CD8-positive, alpha-beta memory T cell (primary cell): ENCODE measurements around the gene STMND1. TPM values are rescaled to one million over a fixed set of nuclear protein-coding genes. Genes with fewer than 3 reads are reported as not detected.

Experiments
- CTCF ChIA-PET: fragments of 350-600 bp; sonication (Branson Sonifier 250); formaldehyde crosslinking; loops from one replicate; lab custom pipeline; 2021; ENCODE audit warnings: antibody characterized with exemption; lab: Charles Lee
- POLR2A ChIA-PET: fragments of 350-600 bp; sonication (Branson Sonifier 250); formaldehyde crosslinking; loops from one replicate; lab custom pipeline; 2021; ENCODE audit warnings: antibody characterized with exemption; lab: Charles Lee
- DNase-seq, 5 donors: peaks; one replicate each; pipeline versions ENCODE4 v3.0.0 to v3.0.0-alpha.2; 2020 to 2022; ENCODE audit warnings: mixed read lengths in 1 of 5
- H3K27ac ChIP-seq: one replicate; pipeline ENCODE4 v1.7.0; 2013; ENCODE audit warnings: low read depth, mild to moderate bottlenecking, low read length, moderate library complexity
- H3K27me3 ChIP-seq: 2 replicates; pipeline ENCODE4 v1.7.0; 2013; ENCODE audit warnings: low read length, mild to moderate bottlenecking; ENCODE audit not compliant: insufficient read depth, poor library complexity, severe bottlenecking
- H3K36me3 ChIP-seq: 2 replicates; pipeline ENCODE4 v1.7.0; 2013; ENCODE audit warnings: mild to moderate bottlenecking, low read length, moderate library complexity; ENCODE audit not compliant: insufficient read depth
- H3K4me1 ChIP-seq: 2 replicates; pipeline ENCODE4 v1.7.0; 2013; ENCODE audit warnings: mild to moderate bottlenecking, low read length, moderate library complexity; ENCODE audit not compliant: insufficient read depth
- H3K4me3 ChIP-seq: 2 replicates; pipeline ENCODE4 v1.7.0; 2013; ENCODE audit warnings: mild to moderate bottlenecking, low read length
- H3K9me3 ChIP-seq: 2 replicates; pipeline ENCODE4 v1.7.0; 2013; ENCODE audit warnings: mild to moderate bottlenecking, low read length
- H3K27ac Mint-ChIP-seq, 8 donors: one replicate each; pipeline ENCODE4 v1.8.0; 2020 to 2021; ENCODE audit warnings: mixed read lengths in 8 of 8, mild to moderate bottlenecking in 6 of 8, inconsistent platforms in 3 of 8, moderate library complexity in 3 of 8
- H3K27me3 Mint-ChIP-seq, 2 donors: one replicate each; pipeline ENCODE4 v1.8.0; 2020 to 2021; ENCODE audit warnings: mixed read lengths in 2 of 2, mild to moderate bottlenecking in 1 of 2, moderate library complexity in 1 of 2
- H3K36me3 Mint-ChIP-seq, 3 donors: one replicate each; pipeline ENCODE4 v1.8.0; 2020 to 2021; ENCODE audit warnings: mixed read lengths in 3 of 3, inconsistent platforms in 1 of 3, mild to moderate bottlenecking in 1 of 3
- H3K4me1 Mint-ChIP-seq, 3 donors: one replicate each; pipeline ENCODE4 v1.8.0; 2020 to 2021; ENCODE audit warnings: mixed read lengths in 3 of 3, inconsistent platforms in 1 of 3, mild to moderate bottlenecking in 1 of 3
- H3K4me3 Mint-ChIP-seq, 7 donors: one replicate each; pipeline ENCODE4 v1.8.0; 2020 to 2021; ENCODE audit warnings: mixed read lengths in 7 of 7, mild to moderate bottlenecking in 6 of 7, moderate library complexity in 4 of 7, inconsistent platforms in 2 of 7
- H3K9me3 Mint-ChIP-seq, 5 donors: one replicate each; pipeline ENCODE4 v1.8.0; 2020 to 2022; ENCODE audit warnings: mixed read lengths in 5 of 5, mild to moderate bottlenecking in 3 of 5, moderate library complexity in 2 of 5, inconsistent platforms in 1 of 5
- polyA plus RNA-seq: library from polyadenylated mRNA; unstranded; fragments of 300-500 nt; fragmentation: Illumina TruSeq; gene quantifications from one replicate; pipeline ENCODE4 v1.2.3, GENCODE V29; 2021
- total RNA-seq, 2 experiments: library from RNA; stranded (reverse); gene quantifications; one replicate each; pipeline ENCODE4 v1.2.3, GENCODE V29; 2021

The STMND1 gene
- total and polyA plus RNA-seq, 3 experiments from 2014 or later, result 0.40 TPM; not detected in 2

DNA sequence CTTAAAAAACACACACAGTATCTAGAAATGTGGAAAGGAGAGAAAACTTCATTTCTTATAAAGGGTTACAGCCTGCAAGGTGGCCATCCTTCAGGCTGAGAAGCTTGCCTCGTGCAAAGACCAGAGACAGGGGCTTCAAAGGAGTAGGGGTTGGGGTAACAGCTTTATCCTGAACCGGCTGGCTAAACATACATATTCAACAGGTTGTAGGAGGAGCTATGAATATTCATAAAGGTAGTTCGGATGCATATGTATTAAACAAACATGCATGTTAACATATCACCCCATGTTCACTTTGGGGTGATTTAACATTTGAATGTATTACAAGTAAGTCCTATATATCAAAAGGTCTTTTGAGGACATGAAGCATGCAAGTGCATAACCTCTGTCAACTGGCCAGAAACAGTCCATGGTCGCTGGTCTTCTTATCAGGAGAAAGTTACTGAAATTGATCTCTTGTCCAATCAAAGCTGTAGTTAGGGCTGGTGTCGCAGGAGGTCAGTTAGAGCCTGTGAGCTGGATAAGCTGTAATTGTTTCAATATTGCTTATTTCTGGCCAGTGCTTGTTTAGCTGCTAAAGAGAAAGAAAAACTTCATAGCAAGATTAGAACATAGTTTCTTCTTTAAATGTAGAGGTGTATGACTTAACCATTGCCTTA is 2.3 kb upstream of the STMND1 start:
- Mint-ChIP-seq H3K36me3 (no peaks in the 10 kb centered on the region), H3K27me3 (peaks cover 22 to 77% of the 10 kb centered on the region in 2 donors), H3K4me3 (no peak overlapping the region), H3K9me3 (no peaks in the 10 kb centered on the region), H3K4me1 (peaks cover 6 to 12% (median 7%) of the 10 kb centered on the region in 3 donors), H3K27ac (no peak overlapping the region)
- Histone ChIP-seq H3K4me3 (no peak overlapping the region), H3K27me3 (peaks cover 6% of the 10 kb centered on the region), H3K4me1 (no peaks in the 10 kb centered on the region), H3K36me3 (no peaks in the 10 kb centered on the region), H3K27ac (no peak overlapping the region), H3K9me3 (no peaks in the 10 kb centered on the region)
- CTCF ChIA-PET, result interaction anchor here (1.5 kb wide), 1 partner anchor 9 kb away, joined by 3 read pairs; no protein-coding TSS in a partner anchor
- POLR2A ChIA-PET, result no interaction called here
- DNase-seq, result no peak

DNA sequence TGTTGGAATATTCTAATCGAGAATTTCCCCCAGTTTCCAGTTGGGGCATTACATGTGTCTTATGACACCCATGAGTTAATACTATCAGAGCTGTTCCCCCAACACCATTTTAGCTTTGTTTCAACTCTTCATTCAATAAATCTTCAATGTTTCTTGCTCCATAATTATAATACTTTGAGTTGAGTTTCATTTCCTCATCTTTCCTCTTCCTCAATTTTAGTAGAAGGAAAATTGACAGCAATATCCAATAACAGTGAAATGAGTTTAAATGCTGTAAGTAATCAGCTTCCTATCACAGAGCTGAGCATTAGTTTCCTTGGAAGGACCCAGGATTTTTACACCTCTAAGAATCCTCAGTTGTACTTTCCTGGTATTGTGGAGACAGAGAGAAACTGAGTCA is 1.0 kb upstream of the STMND1 start:
- ChIA-PET CTCF (no interaction called here), POLR2A (interaction anchor here (0.7 kb wide), 1 partner anchor 1141 kb away, joined by 3 read pairs; no protein-coding TSS in a partner anchor)
- Histone ChIP-seq H3K4me1 (no peaks in the 10 kb centered on the region), H3K27ac (no peak overlapping the region), H3K36me3 (no peaks in the 10 kb centered on the region), H3K27me3 (peaks cover 6% of the 10 kb centered on the region), H3K4me3 (no peak overlapping the region), H3K9me3 (no peaks in the 10 kb centered on the region)
- H3K27me3 Mint-ChIP-seq, result peaks cover 23 to 77% of the 10 kb centered on the region in 2 donors
- no peaks in the 10 kb centered on the region for H3K36me3 Mint-ChIP-seq
- peaks cover 6 to 12% (median 7%) of the 10 kb centered on the region in 3 donors for H3K4me1 Mint-ChIP-seq
- H3K9me3 Mint-ChIP-seq, result no peaks in the 10 kb centered on the region
- H3K27ac Mint-ChIP-seq, result no peak overlapping the region
- DNase-seq, result no peak
- no peak overlapping the region for H3K4me3 Mint-ChIP-seq

DNA sequence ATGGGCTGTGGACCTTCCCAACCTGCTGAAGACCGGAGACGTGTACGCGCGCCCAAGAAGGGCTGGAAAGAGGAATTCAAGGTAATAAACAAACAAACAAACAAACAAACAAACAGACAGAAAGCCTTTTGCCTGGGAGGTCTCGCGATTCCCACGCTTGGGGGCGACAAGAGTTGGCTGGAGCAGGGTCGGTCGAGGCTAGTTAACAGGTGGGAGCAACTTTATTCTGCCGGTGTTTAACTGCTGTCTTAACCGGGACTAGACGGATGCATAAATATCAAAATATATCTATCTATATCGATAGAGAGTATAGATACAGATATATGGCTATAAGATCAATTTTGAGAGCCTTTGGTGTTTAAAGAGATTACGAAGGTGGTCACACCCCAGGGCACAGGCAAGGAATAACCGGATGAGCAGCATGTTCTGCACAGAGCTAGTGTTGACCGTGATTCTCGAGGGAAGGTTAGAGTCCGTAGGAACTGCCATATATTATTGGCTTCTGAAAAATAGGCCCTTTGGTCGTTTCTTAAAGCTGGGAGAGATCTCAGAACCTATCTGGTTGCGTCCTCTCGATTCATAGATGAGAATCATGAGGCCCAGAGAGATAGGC is 514 bp downstream of the STMND1 start:
- Mint-ChIP-seq H3K4me3 (no peak overlapping the region), H3K9me3 (no peaks in the 10 kb centered on the region), H3K36me3 (no peaks in the 10 kb centered on the region), H3K4me1 (peaks cover 6 to 12% (median 7%) of the 10 kb centered on the region in 3 donors), H3K27ac (no peak overlapping the region), H3K27me3 (peaks cover 21 to 67% of the 10 kb centered on the region in 2 donors)
- Histone ChIP-seq H3K36me3 (no peaks in the 10 kb centered on the region), H3K27ac (no peak overlapping the region), H3K4me3 (no peak overlapping the region), H3K27me3 (peaks cover 6% of the 10 kb centered on the region), H3K4me1 (no peaks in the 10 kb centered on the region), H3K9me3 (no peaks in the 10 kb centered on the region)
- ChIA-PET CTCF (no interaction called here), POLR2A (no interaction called here)
- DNase-seq, result no peak

DNA sequence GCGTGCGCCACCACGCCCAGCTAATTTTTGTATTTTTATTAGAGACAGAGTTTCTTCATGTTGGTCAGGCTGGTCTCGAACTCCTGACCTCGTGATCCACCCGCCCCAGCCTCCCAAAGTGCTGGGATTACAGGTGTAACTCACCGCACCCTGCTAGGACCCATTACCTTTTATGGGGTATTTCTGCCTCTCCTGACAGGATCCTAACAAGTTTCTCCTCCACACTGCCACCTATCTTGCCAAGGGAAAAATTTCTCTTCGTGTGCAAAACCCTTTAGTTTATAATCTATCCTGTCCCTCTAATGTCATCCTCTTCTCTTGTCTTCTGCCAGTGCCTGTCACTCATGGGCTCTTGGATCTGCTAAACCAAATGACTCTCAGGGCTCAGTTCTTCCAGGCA is 1.9 kb downstream of the STMND1 start:
- POLR2A ChIA-PET, result no interaction called here
- H3K4me1 Mint-ChIP-seq, result peaks cover 6 to 12% (median 7%) of the 10 kb centered on the region in 3 donors

DNA sequence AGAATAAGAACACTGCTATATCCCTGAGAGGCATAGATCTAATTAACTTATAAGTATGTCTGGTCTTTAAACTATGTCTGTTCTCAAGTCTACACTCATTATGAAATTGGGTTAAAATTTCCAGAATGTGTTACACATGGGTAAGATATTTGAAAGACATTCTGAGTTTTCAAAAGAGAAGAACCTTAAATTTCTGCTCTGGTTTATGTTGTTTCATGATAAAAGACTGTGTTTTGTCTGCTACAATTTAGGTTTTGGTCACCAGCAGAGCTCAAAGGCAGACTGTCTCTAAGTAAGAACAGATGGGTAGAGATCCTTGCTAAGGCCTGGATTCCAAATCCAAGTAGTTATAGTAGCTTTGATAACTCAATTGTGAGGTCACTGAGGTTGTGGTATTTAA is 6.0 kb downstream of the STMND1 start:
- H3K27ac Mint-ChIP-seq, result no peak overlapping the region
- H3K4me3 Mint-ChIP-seq, result no peak overlapping the region
- H3K9me3 Mint-ChIP-seq, result no peaks in the 10 kb centered on the region
- H3K4me1 Mint-ChIP-seq, result no peaks in the 10 kb centered on the region
- H3K27me3 Mint-ChIP-seq, result peaks cover 13 to 41% of the 10 kb centered on the region in 2 donors
- Histone ChIP-seq H3K4me3 (no peak overlapping the region), H3K27ac (no peak overlapping the region), H3K36me3 (no peaks in the 10 kb centered on the region), H3K4me1 (no peaks in the 10 kb centered on the region), H3K27me3 (no peaks in the 10 kb centered on the region), H3K9me3 (no peaks in the 10 kb centered on the region)
- CTCF ChIA-PET, result no interaction called here
- POLR2A ChIA-PET, result no interaction called here
- no peak for DNase-seq
- H3K36me3 Mint-ChIP-seq, result no peaks in the 10 kb centered on the region

More for the DNA sequence above, 1.9 kb downstream of the STMND1 start:
- no peak overlapping the region for H3K4me3 ChIP-seq
- H3K36me3 ChIP-seq, result no peaks in the 10 kb centered on the region
- Mint-ChIP-seq H3K27ac (no peak overlapping the region), H3K27me3 (peaks cover 21 to 67% of the 10 kb centered on the region in 2 donors), H3K9me3 (no peaks in the 10 kb centered on the region), H3K4me3 (peak overlapping the region in 1 of 7 donors; percentile 18), H3K36me3 (no peaks in the 10 kb centered on the region)
- no peak for DNase-seq
- H3K4me1 ChIP-seq, result no peaks in the 10 kb centered on the region
- CTCF ChIA-PET, result no interaction called here
- no peaks in the 10 kb centered on the region for H3K9me3 ChIP-seq
- H3K27ac ChIP-seq, result no peak overlapping the region
- H3K27me3 ChIP-seq, result no peaks in the 10 kb centered on the region

DNA sequence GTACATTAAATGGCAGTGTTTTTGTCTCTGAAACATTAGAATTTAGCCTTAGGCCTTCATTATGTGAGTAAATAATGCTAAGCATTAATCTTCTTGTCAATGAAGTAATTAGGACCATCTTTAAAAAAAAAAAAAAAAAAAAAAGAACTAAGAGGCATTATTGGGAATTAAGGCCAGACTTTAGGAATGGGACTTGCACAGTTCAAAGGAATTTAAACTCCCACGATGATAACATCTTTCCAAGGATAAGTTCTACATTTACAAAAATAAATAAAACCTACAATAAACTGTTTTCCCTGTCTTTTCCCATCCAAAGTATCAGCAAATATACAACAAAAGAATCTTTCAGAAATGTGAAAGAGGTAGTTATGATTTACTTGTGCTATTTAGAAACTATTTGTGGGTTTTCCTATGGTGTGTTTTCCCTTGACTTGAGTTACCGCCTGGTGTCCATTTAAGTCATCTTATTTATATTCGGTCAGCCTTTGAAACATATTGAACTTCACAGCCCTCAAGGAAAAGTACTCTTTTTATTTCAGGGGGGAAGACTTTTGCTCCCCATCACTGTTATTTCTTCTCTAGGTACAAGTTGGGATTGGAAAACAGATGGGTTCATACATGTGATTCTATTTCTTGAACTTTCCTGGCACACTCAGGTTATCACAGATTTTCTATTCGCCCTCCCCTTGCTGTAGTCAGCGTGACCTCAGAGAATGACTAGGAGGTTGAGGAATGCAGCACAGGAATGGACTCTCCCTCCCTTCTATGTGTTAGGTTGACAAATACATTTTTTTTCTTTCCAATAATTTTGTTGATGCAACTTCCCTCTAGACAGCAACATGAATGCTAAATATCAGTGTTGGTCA is 13.6 kb downstream of the STMND1 start:
- Mint-ChIP-seq H3K4me1 (no peaks in the 10 kb centered on the region), H3K36me3 (no peaks in the 10 kb centered on the region), H3K27ac (no peak overlapping the region), H3K27me3 (peaks cover 10 to 33% of the 10 kb centered on the region in 2 donors), H3K4me3 (no peak overlapping the region), H3K9me3 (peaks cover 0 to 3% (median 0%) of the 10 kb centered on the region in 5 donors)
- Histone ChIP-seq H3K36me3 (no peaks in the 10 kb centered on the region), H3K27me3 (no peaks in the 10 kb centered on the region), H3K4me1 (no peaks in the 10 kb centered on the region), H3K4me3 (no peak overlapping the region), H3K9me3 (no peaks in the 10 kb centered on the region), H3K27ac (no peak overlapping the region)
- CTCF ChIA-PET, result no interaction called here
- POLR2A ChIA-PET, result no interaction called here
- no peak for DNase-seq

DNA sequence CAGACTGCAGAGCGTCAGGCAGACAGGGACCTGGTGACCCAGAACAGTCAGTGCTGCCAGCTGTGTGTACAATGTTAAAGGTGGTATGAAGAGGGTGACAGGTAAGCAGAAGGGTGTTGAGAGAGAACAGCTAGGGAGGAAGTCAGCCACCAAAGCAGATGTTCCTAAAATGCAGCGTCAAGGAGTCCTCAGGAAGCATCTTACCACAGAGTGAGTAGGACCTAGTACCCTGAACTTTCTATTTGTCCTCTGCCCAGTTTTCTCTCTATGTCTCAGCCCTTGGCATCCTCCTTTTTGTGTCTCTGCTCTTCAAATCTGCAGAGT is 14.2 kb downstream of the STMND1 start:
- no peak overlapping the region for H3K27ac Mint-ChIP-seq

DNA sequence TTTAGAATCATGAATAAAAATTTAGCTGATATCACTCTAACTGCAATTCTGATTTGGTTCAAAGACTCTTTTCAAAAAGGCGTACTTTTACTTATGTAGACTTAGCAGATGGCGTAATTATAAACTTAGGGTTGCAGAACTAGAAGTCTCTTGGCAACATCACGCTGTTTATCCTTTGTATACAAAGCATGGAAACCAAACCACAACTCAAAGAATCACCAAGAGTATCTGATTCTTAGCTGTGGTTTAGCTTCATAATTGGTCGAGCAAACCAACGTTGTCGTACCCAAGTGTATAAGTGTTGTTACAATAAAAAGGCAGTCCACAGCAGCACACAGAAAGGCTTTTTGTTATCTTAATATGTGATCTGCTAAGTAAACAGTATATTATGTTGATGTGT is 18.2 kb downstream of the STMND1 start:
- H3K4me3 ChIP-seq, result no peak overlapping the region
- no peaks in the 10 kb centered on the region for H3K4me1 Mint-ChIP-seq
- peaks cover 0 to 3% (median 0%) of the 10 kb centered on the region in 5 donors for H3K9me3 Mint-ChIP-seq
- DNase-seq, result no peak
- ChIA-PET CTCF (no interaction called here), POLR2A (no interaction called here)
- no peak overlapping the region for H3K4me3 Mint-ChIP-seq
- H3K27me3 ChIP-seq, result no peaks in the 10 kb centered on the region
- no peaks in the 10 kb centered on the region for H3K36me3 Mint-ChIP-seq
- H3K4me1 ChIP-seq, result no peaks in the 10 kb centered on the region
- no peak overlapping the region for H3K27ac Mint-ChIP-seq
- no peaks in the 10 kb centered on the region for H3K36me3 ChIP-seq
- no peak overlapping the region for H3K27ac ChIP-seq
- no peaks in the 10 kb centered on the region for H3K9me3 ChIP-seq
- peaks cover 17 to 37% of the 10 kb centered on the region in 2 donors for H3K27me3 Mint-ChIP-seq

More for the DNA sequence above, 14.2 kb downstream of the STMND1 start:
- no peaks in the 10 kb centered on the region for H3K27me3 ChIP-seq
- Mint-ChIP-seq H3K27me3 (peaks cover 11 to 30% of the 10 kb centered on the region in 2 donors), H3K36me3 (no peaks in the 10 kb centered on the region), H3K9me3 (peaks cover 0 to 3% (median 0%) of the 10 kb centered on the region in 5 donors), H3K4me3 (no peak overlapping the region), H3K4me1 (no peaks in the 10 kb centered on the region)
- no peaks in the 10 kb centered on the region for H3K36me3 ChIP-seq
- no peaks in the 10 kb centered on the region for H3K4me1 ChIP-seq
- H3K9me3 ChIP-seq, result no peaks in the 10 kb centered on the region
- CTCF ChIA-PET, result no interaction called here
- H3K4me3 ChIP-seq, result no peak overlapping the region
- H3K27ac ChIP-seq, result no peak overlapping the region
- DNase-seq, result no peak
- POLR2A ChIA-PET, result no interaction called here
